ENCODE measurements around the gene KCNK18.
A peak's percentile ranks its signal among the peaks of the same experiment; 100 is the strongest.

Gene KCNK18

GRCh38 chr10:117217196-117217761, 20.0 kb downstream of the KCNK18 start:
- Histone ChIP-seq H3K27me3 (ENCODE audit: insufficient read depth, low read depth, severe bottlenecking) (peaks cover 74% of the 10 kb centered on the region), H3K9me3 (ENCODE audit: severe bottlenecking) (peaks cover 6% of the 10 kb centered on the region), H3K4me3 (ENCODE audit: low read depth, low read length) (peak overlapping the region; percentile 55), H3K36me3 (no peaks in the 10 kb centered on the region), H3K27ac (peak overlapping the region; percentile 33)
- TF ChIP-seq CTCF (IDR thresholded peaks at IDR 0.05; ENCODE audit: low read depth, low read length): no peak
- DNase-seq: no peak

GRCh38 chr10:117218654-117219053, 21.4 kb downstream of the KCNK18 start:
- no peak for DNase-seq
- TF ChIP-seq CTCF (IDR thresholded peaks at IDR 0.05; ENCODE audit: low read depth, low read length): no peak
- Histone ChIP-seq H3K9me3 (ENCODE audit: severe bottlenecking) (no peaks in the 10 kb centered on the region), H3K36me3 (no peaks in the 10 kb centered on the region), H3K4me3 (ENCODE audit: low read depth, low read length) (no peak overlapping the region), H3K27ac (no peak overlapping the region), H3K27me3 (ENCODE audit: insufficient read depth, low read depth, severe bottlenecking) (peaks cover 72% of the 10 kb centered on the region)

GRCh38 chr10:117221156-117221711, 23.9 kb downstream of the KCNK18 start:
- Histone ChIP-seq H3K4me3 (ENCODE audit: low read depth, low read length) (no peak overlapping the region), H3K27me3 (ENCODE audit: insufficient read depth, low read depth, severe bottlenecking) (peaks cover 57% of the 10 kb centered on the region), H3K27ac (no peak overlapping the region), H3K9me3 (ENCODE audit: severe bottlenecking) (no peaks in the 10 kb centered on the region), H3K36me3 (no peaks in the 10 kb centered on the region)
- DNase-seq: no peak
- TF ChIP-seq CTCF (IDR thresholded peaks at IDR 0.05; ENCODE audit: low read depth, low read length): no peak

GRCh38 chr10:117222552-117222951, 25.3 kb downstream of the KCNK18 start:
- Histone ChIP-seq H3K4me3 (ENCODE audit: low read depth, low read length) (no peak overlapping the region), H3K9me3 (ENCODE audit: severe bottlenecking) (no peaks in the 10 kb centered on the region), H3K27ac (no peak overlapping the region), H3K36me3 (no peaks in the 10 kb centered on the region), H3K27me3 (ENCODE audit: insufficient read depth, low read depth, severe bottlenecking) (peaks cover 58% of the 10 kb centered on the region)
- DNase-seq: no peak
- TF ChIP-seq CTCF (IDR thresholded peaks at IDR 0.05; ENCODE audit: low read depth, low read length): no peak

- no peak overlapping the region for H3K4me3 ChIP-seq (ENCODE audit: low read depth, low read length)
- no peaks in the 10 kb centered on the region for H3K36me3 ChIP-seq
- H3K27me3 ChIP-seq (ENCODE audit: insufficient read depth, low read depth, severe bottlenecking): peaks cover 58% of the 10 kb centered on the region
- no peak for TF ChIP-seq CTCF (IDR thresholded peaks at IDR 0.05; ENCODE audit: low read depth, low read length)
- no peaks in the 10 kb centered on the region for H3K9me3 ChIP-seq (ENCODE audit: severe bottlenecking)
- DNase-seq: no peak
- H3K27ac ChIP-seq: no peak overlapping the region
Measured at GRCh38 chr10:117222976-117223692, 25.8 kb downstream of the KCNK18 start.
